HepG2 (cell line): ENCODE data around the gene SHROOM2. TPM values are rescaled to one million over a fixed set of nuclear protein-coding genes. Genes with fewer than 3 reads are reported as not detected.

Source experiments
- ATAC-seq: fragments of 200-7000 bp; cut with Tn5 transposase; 3 replicates; pipeline ENCODE4 v1.9.1; 2020; ENCODE audit warnings: mild to moderate bottlenecking, moderate library complexity
- BruUV-seq: library from RNA; stranded (reverse); fragments of 400-500 nt; replicated peaks from 2 replicates; lab custom pipeline; 2021; lab: Mats Ljungman, UMichigan
- CTCF ChIA-PET: fragments of 300-600 bp; formaldehyde crosslinking; extraction: SDS; loops from one replicate; lab custom pipeline; 2021; ENCODE audit warnings: low total read pairs, inconsistent platforms, low intra/inter-chr PET ratio; lab: Yijun Ruan, JAX
- POLR2A ChIA-PET: fragments of 350-600 bp; sonication (Branson Sonifier 250); formaldehyde crosslinking; loops from one replicate; lab custom pipeline; 2020; ENCODE audit warnings: antibody characterized with exemption, inconsistent platforms; lab: Yijun Ruan, JAX
- DNase-seq: peaks from one replicate; pipeline ENCODE4 v3.0.0-alpha.2; 2015; ENCODE audit warnings: low spot score
- FAIRE-seq: peaks from 3 replicates; lab custom pipeline; 2011; peaks lifted over from hg19 to GRCh38; lab: Jason Lieb, UNC
- H2AFZ ChIP-seq: one replicate; pipeline ENCODE4 v1.6.1; 2011; ENCODE audit warnings: low read length, inconsistent platforms
- H3K27ac ChIP-seq: fragments of 300-600 bp; 3 replicates; pipeline ENCODE4 v1.8.0; 2011; ENCODE audit warnings: mixed run types, mild to moderate bottlenecking, mixed read lengths, low read length, inconsistent platforms; ENCODE audit not compliant: insufficient read depth; ENCODE audit errors: extremely low read length
- H3K27me3 ChIP-seq, 2 experiments: fragments of 200-600 bp in 1 of 2; 2 replicates in 1 of 2; 3 replicates in 1 of 2; pipeline versions ENCODE4 v1.6.0 to v1.8.0; 2011; ENCODE audit warnings: low read length in 2 of 2, mild to moderate bottlenecking in 2 of 2, moderate library complexity in 2 of 2, inconsistent platforms in 1 of 2; ENCODE audit not compliant: insufficient read depth in 2 of 2, control insufficient read depth in 1 of 2
- H3K36me3 ChIP-seq, 2 experiments: fragments of 200-600 bp in 1 of 2; replicated peaks in 1 of 2; 2 replicates in 1 of 2; 3 replicates in 1 of 2; pipeline versions ENCODE4 v1.5.1 to v1.8.0; 2011; ENCODE audit warnings: low read length in 2 of 2, inconsistent platforms in 1 of 2; ENCODE audit not compliant: insufficient read depth in 2 of 2, control insufficient read depth in 1 of 2
- H3K4me1 ChIP-seq: 2 replicates; pipeline ENCODE4 v1.5.1; 2012; ENCODE audit warnings: low read length, inconsistent platforms; ENCODE audit not compliant: insufficient read depth
- H3K4me2 ChIP-seq: 2 replicates; pipeline ENCODE4 v1.6.0; 2011; ENCODE audit warnings: low read depth, low read length, inconsistent platforms
- H3K4me3 ChIP-seq, 3 experiments: fragments of 200-600 bp in 1 of 3; sonication (generic), shearing (Covaris generic) in 1 of 3; replicated peaks in 1 of 3; 2 replicates each; pipeline ENCODE4 v1.5.1; 2011 to 2016; ENCODE audit warnings: low read length in 3 of 3, inconsistent platforms in 2 of 3, low read depth in 2 of 3, mild to moderate bottlenecking in 2 of 3, control low read depth in 1 of 3, mixed read lengths in 1 of 3; ENCODE audit not compliant: insufficient read depth in 1 of 3
- H3K79me2 ChIP-seq: one replicate; pipeline ENCODE4 v1.6.1; 2011; ENCODE audit warnings: low read length, inconsistent platforms; ENCODE audit not compliant: insufficient read depth
- H3K9ac ChIP-seq: 2 replicates; pipeline ENCODE4 v1.6.0; 2011; ENCODE audit warnings: mild to moderate bottlenecking, low read depth, low read length, inconsistent platforms; ENCODE audit not compliant: insufficient read depth
- H3K9me3 ChIP-seq: 2 replicates; pipeline ENCODE4 v1.5.1; 2012; ENCODE audit warnings: mild to moderate bottlenecking, low read length
- H4K20me1 ChIP-seq: 2 replicates; pipeline ENCODE4 v1.6.0; 2011; ENCODE audit warnings: inconsistent platforms, mild to moderate bottlenecking, low read length, moderate library complexity; ENCODE audit not compliant: insufficient read depth
- ARNT2 ChIP-seq: sonication (generic); formaldehyde crosslinking; IDR thresholded peaks from 2 replicates; pipeline ENCODE4 v1.8.0; 2022; ENCODE audit warnings: mild to moderate bottlenecking, low read depth, missing genetic modification reagents, moderate library complexity
- CTCF ChIP-seq: sonication (generic); formaldehyde crosslinking; IDR thresholded peaks from 2 replicates; pipeline ENCODE4 v1.5.0; 2020; ENCODE audit warnings: mild to moderate bottlenecking, missing genetic modification reagents, moderate library complexity
- FOXJ3 ChIP-seq: sonication (generic); formaldehyde crosslinking; IDR thresholded peaks from 2 replicates; pipeline ENCODE4 v1.4.0; 2020; ENCODE audit warnings: missing genetic modification reagents, mild to moderate bottlenecking, borderline replicate concordance
- JUNB ChIP-seq: sonication (generic); formaldehyde crosslinking; IDR thresholded peaks from 2 replicates; pipeline ENCODE4 v1.8.0; 2022; ENCODE audit warnings: missing genetic modification reagents, mild to moderate bottlenecking, borderline replicate concordance
- NR2F2 ChIP-seq: IDR thresholded peaks from 2 replicates; pipeline ENCODE4 v1.6.1; 2012; ENCODE audit warnings: low read depth, inconsistent platforms, borderline replicate concordance
- RAD21 ChIP-seq: fragments of 450-650 bp; formaldehyde crosslinking; IDR thresholded peaks from 2 replicates; pipeline ENCODE4 v1.5.0; 2020; ENCODE audit warnings: mild to moderate bottlenecking
- SMC3 ChIP-seq: IDR thresholded peaks from 2 replicates; pipeline ENCODE4 v1.6.1; 2011; ENCODE audit warnings: low read length, improper control_type of control experiment
- STAG1 ChIP-seq: sonication (generic); formaldehyde crosslinking; IDR thresholded peaks from 2 replicates; pipeline ENCODE4 v1.4.0; 2020; ENCODE audit warnings: missing genetic modification reagents
- XRCC5 ChIP-seq: fragments of 200-400 bp; formaldehyde crosslinking; optimal IDR thresholded peaks from 2 replicates; pipeline ENCODE3; 2017; ENCODE audit warnings: mild to moderate bottlenecking, low read length
- ZNF235 ChIP-seq: sonication (generic); formaldehyde crosslinking; IDR thresholded peaks from 2 replicates; pipeline ENCODE4 v1.8.1; 2023; ENCODE audit warnings: mild to moderate bottlenecking, missing genetic modification reagents, borderline replicate concordance
- ZNF329 ChIP-seq: sonication (generic); formaldehyde crosslinking; IDR thresholded peaks from 2 replicates; pipeline ENCODE4 v1.9.0; 2021; ENCODE audit warnings: low read depth, mild to moderate bottlenecking, missing genetic modification reagents
- ZNF432 ChIP-seq: sonication (generic); formaldehyde crosslinking; IDR thresholded peaks from 2 replicates; pipeline ENCODE4 v1.5.0; 2020; ENCODE audit warnings: missing genetic modification reagents, mild to moderate bottlenecking, borderline replicate concordance
- ZNF501 ChIP-seq: sonication (generic); formaldehyde crosslinking; IDR thresholded peaks from 2 replicates; pipeline ENCODE4 v1.5.1; 2020; ENCODE audit warnings: mild to moderate bottlenecking, moderate library complexity, missing genetic modification reagents
- ZNF503 ChIP-seq: sonication (generic); formaldehyde crosslinking; IDR thresholded peaks from 2 replicates; pipeline ENCODE4 v1.4.0; 2020; ENCODE audit warnings: missing genetic modification reagents
- WGBS: methylation state at CpG from one replicate; pipeline ENCODE4 v1.1.6; 2017; ENCODE audit warnings: low lambda C conversion rate; 5-methylcytosine and 5-hydroxymethylcytosine counted together
- in situ Hi-C: cut with HindIII; loops from 2 replicates; pipeline ENCODE4 v1.10.0; 2017; ENCODE audit warnings: low pct_unique_long_range_greater_than_20kb; ENCODE audit not compliant: extremely low pct_ligation_motif_present
- intact Hi-C: fragments of 100-400 bp; cut with micrococcal nuclease; formaldehyde crosslinking; loops from one replicate; pipeline ENCODE4 v1.10.0; 2022; ENCODE audit not compliant: unreplicated experiment
- polyA plus RNA-seq, 8 experiments: library from polyadenylated mRNA; depleted of rRNA in 3 of 8; stranded (reverse) in 7 of 8; unstranded in 1 of 8; fragments of >200 nt; fragmentation: Illumina TruSeq in 4 of 8; extraction: Trizol in 4 of 8; gene quantifications; 2 replicates each; pipeline versions ENCODE4 v1.2.1 to v1.2.3, GENCODE V29; 2011 to 2016; ENCODE audit warnings: low read depth in 4 of 8, missing spikeins in 1 of 8, mixed read lengths in 1 of 8; ENCODE audit not compliant: insufficient read depth in 1 of 8
- total RNA-seq, 5 experiments: library from RNA; depleted of rRNA; stranded (reverse); fragments of >200 nt; fragmentation: Illumina TruSeq; extraction: Trizol; gene quantifications; 2 replicates each; pipeline ENCODE4 v1.2.3, GENCODE V29; 2016; ENCODE audit warnings: low read depth in 1 of 5
- TF ChIP-seq, protein P1 (sequence below): sonication (generic); formaldehyde crosslinking; IDR thresholded peaks from 2 replicates; pipeline ENCODE4 v1.5.0; 2020; ENCODE audit warnings: missing genetic modification reagents, mild to moderate bottlenecking, borderline replicate concordance

Gene SHROOM2
- total and polyA plus RNA-seq, 2 of the 13 experiments (the other 11 are each of a cell fraction or from before 2014, with no cell fraction given): 0.92 to 1.4 TPM

DNA sequence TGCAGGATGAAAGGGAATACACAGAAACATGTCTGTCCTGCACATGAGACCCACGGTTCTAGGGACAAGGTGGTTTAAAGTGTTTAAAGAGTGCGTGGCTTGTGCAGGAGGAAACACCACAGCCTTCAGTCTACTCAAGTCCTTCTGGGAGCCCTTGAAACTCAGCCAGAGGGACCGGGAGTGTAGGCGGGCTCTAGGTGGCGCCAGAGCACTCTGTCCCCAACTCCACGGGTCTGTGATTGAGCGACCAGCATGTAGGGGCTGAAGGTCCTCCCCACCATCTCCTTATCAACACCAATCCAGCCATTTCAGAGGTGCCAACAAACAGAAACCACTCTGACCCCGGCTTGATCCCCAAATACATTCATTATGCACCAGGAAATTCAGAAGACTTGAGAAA lies 98.9 kb downstream of the SHROOM2 start:
- Histone ChIP-seq H3K9me3 (no peaks in the 10 kb centered on the region), H3K27me3 (no peaks in the 10 kb centered on the region), H3K4me2 (no peak overlapping the region), H3K9ac (no peak overlapping the region), H4K20me1 (no peaks in the 10 kb centered on the region), H3K4me1 (0 out of 2 replicates have a peak, but pooled peaks cover 21% of the 10 kb centered on the region), H3K4me3 (no peak overlapping the region), H2AFZ (no peak overlapping the region), H3K36me3 (no peaks in the 10 kb centered on the region), H3K27ac (no peak overlapping the region), H3K79me2 (no peaks in the 10 kb centered on the region)
- peak; percentile 77 for FAIRE-seq
- in situ Hi-C loops: loop anchor here (10.0 kb wide), 2 partner anchors 110 to 220 kb away; no protein-coding TSS in a partner anchor
- ChIA-PET CTCF (interaction anchor here (1.1 to 5.4 kb wide), 2 partner anchors 111 to 234 kb away, joined by 4 to 59 read pairs; no protein-coding TSS in a partner anchor), POLR2A (no interaction called here)
- intact Hi-C loops: loop anchor here (1.0 kb wide), 2 partner anchors 110 to 234 kb away; no protein-coding TSS in a partner anchor
- 13% methylated on average over 2 of the region's 8 CpGs for WGBS
- TF ChIP-seq RAD21 (CRISPR knock-in tag): peak; percentile 36; the same call in 1 of the 2 replicates
- TF ChIP-seq CTCF: peak; percentile 78
- TF ChIP-seq ZNF501: no peak
- no peak for TF ChIP-seq ZNF432 (CRISPR knock-in tag)
- no peak for TF ChIP-seq JUNB (CRISPR knock-in tag)
- TF ChIP-seq ZNF503 (CRISPR knock-in tag): no peak
- TF ChIP-seq SMC3: peak; percentile 21; the same call in 1 of the 2 replicates
- peak; percentile 61 for TF ChIP-seq STAG1 (CRISPR knock-in tag)
- no peak for TF ChIP-seq ZNF329 (CRISPR knock-in tag)
- TF ChIP-seq ZNF235 (CRISPR knock-in tag): no peak
- TF ChIP-seq, protein P1, sequence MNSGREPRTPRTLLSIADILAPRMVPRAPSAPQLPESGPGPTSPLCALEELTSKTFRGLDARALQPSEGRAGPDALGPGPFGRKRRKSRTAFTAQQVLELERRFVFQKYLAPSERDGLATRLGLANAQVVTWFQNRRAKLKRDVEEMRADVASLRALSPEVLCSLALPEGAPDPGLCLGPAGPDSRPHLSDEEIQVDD (CRISPR knock-in tag): no peak
- TF ChIP-seq NR2F2: no peak
- no peak for TF ChIP-seq FOXJ3 (CRISPR knock-in tag)
- no peak for TF ChIP-seq ARNT2
- peak; percentile 37 for TF ChIP-seq XRCC5
- BruUV-seq: no TSS peak
- peak; percentile 93 for ATAC-seq
- DNase-seq: peak; percentile 30
